Fibroblast of gingiva (primary cell): ENCODE measurements around the gene HUNK.
"Not testable (repeated sequence)": the region's sequence is repeated elsewhere in the genome, so short reads cannot be mapped to it uniquely, and the experiment has no call there.

ENCODE experiments used
- DNase-seq: peaks from one replicate; pipeline ENCODE4 v3.0.0-alpha.2; 2011; ENCODE audit warnings: low read depth

HUNK gene

GRCh38 chr21:31999810-32000468 is 127.1 kb downstream of the HUNK start:
- no peak for DNase-seq

GRCh38 chr21:32001390-32001789 is 128.6 kb downstream of the HUNK start:
- no peak for DNase-seq

- DNase-seq = no peak
These were observed 130.6 kb downstream of the HUNK start for GRCh38 chr21:32003411-32003810.

GRCh38 chr21:32004291-32004690 is 131.5 kb downstream of the HUNK start:
- no peak for DNase-seq

GRCh38 chr21:32007456-32007855 is 134.6 kb downstream of the HUNK start:
- peak; percentile 56 for DNase-seq

GRCh38 chr21:32008714-32009113 is 135.9 kb downstream of the HUNK start:
- no peak for DNase-seq

GRCh38 chr21:32009263-32009662 is 136.4 kb downstream of the HUNK start:
- no peak for DNase-seq

GRCh38 chr21:32015461-32016139 is 142.8 kb downstream of the HUNK start:
- DNase-seq = no peak

GRCh38 chr21:32018381-32018780 is 145.6 kb downstream of the HUNK start:
- no peak for DNase-seq

GRCh38 chr21:32020564-32020963 is 147.7 kb downstream of the HUNK start:
- DNase-seq = no peak

- no peak for DNase-seq
These were observed 148.6 kb downstream of the HUNK start for GRCh38 chr21:32021319-32021994.

- no peak for DNase-seq
These were observed 149.3 kb downstream of the HUNK start for GRCh38 chr21:32022146-32022545.

GRCh38 chr21:32030146-32030652 is 157.4 kb downstream of the HUNK start:
- no peak for DNase-seq

GRCh38 chr21:32034850-32035249 is 162.0 kb downstream of the HUNK start:
- DNase-seq = no peak

GRCh38 chr21:32035617-32036016 is 162.8 kb downstream of the HUNK start:
- no peak for DNase-seq

- no peak for DNase-seq
These were observed 163.9 kb downstream of the HUNK start for GRCh38 chr21:32036756-32037155.

GRCh38 chr21:32038751-32039150 is 165.9 kb downstream of the HUNK start:
- not testable (repeated sequence) for DNase-seq

GRCh38 chr21:32043458-32043857 is 170.6 kb downstream of the HUNK start:
- DNase-seq = no peak

- no peak for DNase-seq
These were observed 171.7 kb downstream of the HUNK start for GRCh38 chr21:32044205-32045180.

- no peak for DNase-seq
These were observed 173.4 kb downstream of the HUNK start for GRCh38 chr21:32046191-32046590.

GRCh38 chr21:32048353-32048752 is 175.5 kb downstream of the HUNK start:
- no peak for DNase-seq
